NK-92 (cell line): ENCODE results near the gene HOPX.
"Not testable (repeated sequence)": the region's sequence is repeated elsewhere in the genome, so short reads cannot be mapped to it uniquely, and the experiment has no call there.

Experiments
- DNase-seq: peaks from one replicate; lab custom pipeline; 2025; ENCODE audit not compliant: unreplicated experiment; lab: John Stamatoyannopoulos, UW

HOPX gene

DNA sequence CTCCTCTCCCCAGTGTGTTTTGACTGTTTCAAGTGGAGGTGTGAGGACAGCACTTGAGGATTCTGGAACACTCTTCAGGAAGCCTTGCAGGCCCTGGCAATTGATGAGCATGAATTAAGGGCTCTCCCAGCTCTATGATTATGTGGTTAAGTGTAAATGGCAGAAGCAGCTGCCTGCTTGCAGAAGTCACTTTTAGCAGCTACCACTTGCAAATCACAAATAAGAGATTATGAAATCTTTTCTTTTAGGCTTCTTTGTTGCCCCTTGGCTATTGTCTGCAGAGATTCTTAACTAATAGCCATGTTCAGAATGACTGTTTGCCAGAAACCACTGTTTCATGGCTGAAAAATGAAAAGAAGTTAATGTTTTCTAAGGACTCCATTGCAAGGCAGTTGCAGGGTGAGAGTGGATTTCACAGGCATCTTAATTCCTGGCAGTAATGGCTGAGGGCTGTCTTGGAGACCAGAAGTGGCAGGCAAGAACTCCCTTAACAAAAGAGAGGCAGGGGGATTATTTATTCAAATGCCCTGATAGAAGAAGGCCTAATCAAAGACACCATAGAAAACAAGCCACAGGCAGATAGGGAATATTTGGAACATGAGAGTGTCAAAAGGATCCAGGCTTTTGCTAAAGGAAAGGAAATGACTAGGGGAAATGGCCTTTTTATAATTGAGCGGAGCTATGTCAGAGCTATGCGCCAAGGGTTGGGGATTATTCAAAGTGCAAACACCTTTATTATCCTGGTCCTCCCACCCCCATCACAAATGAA lies 8.3 kb upstream of the HOPX start:
- DNase-seq, result no peak

GRCh38 chr4:56688094-56688647 lies 7.1 kb upstream of the HOPX start:
- DNase-seq, result no peak

GRCh38 chr4:56686537-56687231 lies 5.6 kb upstream of the HOPX start:
- DNase-seq, result no peak

DNA sequence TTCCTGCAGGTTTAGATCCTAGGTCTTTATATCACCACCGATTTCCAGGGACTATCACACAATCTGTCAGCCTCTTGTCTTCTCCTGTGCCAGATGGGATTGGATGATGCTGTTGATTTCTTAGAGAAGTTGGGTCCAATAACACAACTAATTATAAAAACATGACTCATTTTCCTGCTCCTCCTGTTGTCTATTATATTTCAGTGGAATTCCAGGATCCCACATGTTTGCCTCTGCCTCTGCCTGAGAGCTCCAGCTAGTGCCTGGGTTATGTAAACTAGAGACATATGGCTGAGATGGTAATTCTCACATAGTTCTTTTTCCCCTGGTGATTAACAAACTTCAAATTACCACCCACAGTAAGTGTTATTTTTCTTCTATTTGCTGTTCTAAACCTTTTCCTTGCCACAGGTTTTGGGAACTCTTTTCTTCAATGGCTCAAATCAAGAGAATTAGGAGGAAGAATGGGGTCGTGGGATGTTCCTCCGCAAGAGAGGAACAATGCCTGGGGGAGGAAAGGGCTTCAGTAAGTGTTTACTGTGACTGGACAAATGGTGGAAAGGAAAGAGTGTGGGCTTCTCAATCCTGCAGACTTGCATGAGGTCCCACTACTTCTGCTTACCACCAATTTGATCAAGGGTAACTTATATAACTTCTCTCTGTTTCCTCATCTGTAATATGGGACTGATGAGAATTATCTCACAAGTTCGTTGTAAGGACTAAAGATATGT lies 3.4 kb upstream of the HOPX start:
- DNase-seq, result no peak

- no peak for DNase-seq
Measured at GRCh38 chr4:56683455-56683854, 2.4 kb upstream of the HOPX start.

DNA sequence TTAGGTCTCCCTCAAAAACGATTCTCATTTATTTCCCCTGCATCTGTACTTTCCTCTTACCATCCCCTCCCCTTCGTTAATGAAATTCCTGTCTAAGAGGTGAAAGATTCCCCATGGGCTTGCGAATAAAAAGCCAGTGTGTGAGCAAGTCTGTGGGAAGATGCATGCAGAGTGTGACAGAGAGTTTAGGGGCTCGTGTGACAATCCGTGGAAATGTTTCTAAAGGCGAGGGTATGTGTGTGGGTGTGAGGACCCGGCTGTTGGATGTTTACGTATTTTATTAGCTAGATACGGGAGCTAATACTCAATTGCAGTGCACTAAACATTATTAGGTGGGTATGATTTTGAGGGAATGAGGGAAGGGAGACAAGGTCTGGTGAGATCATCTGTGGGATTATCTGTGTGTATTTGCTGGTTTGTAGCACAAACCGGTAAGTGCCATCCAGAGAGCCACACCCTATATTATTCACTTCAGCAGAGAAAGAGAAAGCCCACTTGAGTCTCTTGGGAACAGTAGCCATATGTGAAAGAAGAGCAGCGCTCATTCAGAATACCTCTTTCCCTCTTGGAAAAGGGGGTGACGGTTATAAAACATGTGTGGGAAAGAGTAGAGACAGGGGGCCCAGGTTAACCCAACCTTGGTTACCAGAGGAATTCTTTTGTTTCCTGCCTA lies 893 bp upstream of the HOPX start:
- no peak for DNase-seq

- DNase-seq, result no peak
Measured at GRCh38 chr4:56680266-56680665, 830 bp downstream of the HOPX start.

GRCh38 chr4:56677711-56678110 lies 3.4 kb downstream of the HOPX start:
- no peak for DNase-seq

DNA sequence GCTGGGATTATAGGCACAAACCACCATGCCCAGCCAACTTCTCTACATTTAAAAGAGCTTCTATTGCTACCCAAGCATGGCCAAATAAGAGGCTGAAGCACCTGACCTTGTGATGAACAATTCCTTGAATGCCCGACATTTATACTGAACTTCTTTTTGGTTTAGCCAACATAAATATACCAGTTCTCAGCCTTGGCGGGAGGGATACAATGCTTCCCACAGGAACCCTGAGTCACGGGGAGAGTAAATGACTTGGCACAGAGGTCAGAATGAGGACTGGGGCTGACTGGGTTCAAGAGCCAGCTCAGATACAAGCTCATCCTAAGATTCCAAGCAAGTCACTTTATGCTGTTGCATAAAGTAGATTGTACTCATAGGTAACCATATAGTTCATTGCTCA lies 6.1 kb downstream of the HOPX start:
- DNase-seq, result no peak

DNA sequence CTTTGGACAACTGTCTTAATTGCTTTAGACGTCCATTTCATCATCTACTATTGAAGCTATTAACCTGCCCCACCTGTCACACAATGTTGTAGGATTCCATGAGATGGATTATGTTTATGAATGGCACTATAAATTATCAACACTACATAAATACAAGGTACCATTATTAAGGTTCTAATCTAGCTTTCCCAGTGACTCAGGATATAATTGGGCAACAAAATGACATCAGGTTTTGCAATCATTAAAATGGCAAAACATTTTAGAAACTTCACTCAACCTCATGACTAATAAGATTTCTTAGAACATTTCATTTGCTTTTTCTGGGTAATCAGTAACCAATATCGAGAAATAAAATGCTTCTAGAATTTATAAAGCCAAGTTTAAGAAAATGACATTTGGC lies 9.2 kb downstream of the HOPX start:
- DNase-seq, result no peak

- no peak for DNase-seq
Measured at GRCh38 chr4:56671373-56671772, 9.7 kb downstream of the HOPX start.

DNA sequence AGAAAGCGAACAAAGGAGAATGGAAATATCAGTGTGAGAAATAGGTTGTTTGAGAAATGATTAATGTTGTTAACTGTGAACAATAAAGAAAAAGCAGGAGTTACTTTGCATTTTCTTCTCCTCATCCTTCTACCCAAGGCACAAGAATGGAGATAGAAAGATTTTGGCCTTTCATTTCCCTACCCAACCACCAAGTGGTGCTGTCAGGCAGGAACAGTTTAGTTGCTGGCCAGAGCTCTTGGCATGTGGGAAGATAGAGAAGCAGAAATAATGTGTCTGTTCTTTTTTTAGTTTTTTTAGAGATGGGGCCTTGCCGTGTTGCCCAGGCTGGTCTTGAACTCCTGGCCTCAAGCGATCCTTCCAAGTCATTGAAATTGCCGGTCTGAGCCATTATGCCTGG lies 12.8 kb downstream of the HOPX start:
- no peak for DNase-seq

DNA sequence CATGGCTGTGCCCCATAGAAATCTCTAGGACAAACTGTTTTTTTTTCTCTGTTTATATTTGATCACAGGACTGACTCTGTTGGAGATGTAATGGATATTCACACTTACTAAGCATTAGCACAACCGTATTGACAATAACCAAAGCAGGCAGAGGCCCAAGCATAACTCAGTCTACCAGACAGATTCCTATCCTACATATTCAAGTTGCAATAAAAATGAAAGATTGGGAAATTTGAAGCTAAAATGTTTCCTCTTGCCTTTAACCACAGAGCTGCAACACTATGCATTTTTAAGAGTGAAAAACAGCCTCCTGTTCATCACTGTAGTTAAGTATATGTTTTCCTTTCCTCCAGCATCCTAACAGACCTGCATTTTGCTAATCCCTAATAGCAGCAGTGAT lies 13.7 kb downstream of the HOPX start:
- DNase-seq, result not testable (repeated sequence)

DNA sequence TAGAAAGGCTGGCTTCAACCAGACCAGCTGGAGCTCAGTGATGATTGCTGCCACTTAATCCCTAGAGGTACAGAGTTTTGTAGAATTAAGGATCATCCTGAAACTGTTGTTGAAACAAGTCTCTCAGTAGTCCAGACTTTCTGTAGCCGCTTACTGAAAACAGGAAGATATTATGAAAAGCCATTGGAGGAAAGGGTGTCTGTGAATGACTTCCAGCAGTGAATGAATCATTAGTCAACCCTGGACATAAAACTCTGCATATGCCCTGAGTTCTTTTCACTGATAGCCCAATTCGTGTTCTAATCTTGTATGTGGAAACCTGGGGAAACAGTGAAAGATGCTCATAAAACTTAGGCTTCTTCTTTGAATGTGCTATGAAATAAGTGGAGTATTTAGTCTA lies 14.8 kb downstream of the HOPX start:
- DNase-seq, result no peak

DNA sequence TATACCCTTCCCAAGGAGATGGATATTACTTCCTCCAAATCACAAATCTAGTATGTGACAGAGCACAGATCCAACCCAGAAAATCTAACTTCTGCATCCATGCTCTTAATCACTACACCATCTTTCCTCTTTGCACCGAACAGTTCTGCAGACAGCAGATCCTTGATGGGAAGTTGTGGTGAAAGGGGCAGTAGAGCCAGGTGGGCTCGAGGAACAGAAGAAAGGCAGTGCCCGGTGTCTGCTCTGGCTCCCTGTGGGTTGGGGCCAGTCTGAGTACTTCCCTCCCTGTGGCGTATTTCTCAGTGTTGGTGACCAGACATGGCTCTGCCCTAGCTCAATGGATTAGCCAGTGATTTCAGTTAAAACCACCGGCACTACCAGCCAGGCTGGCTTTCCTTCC lies 15.3 kb downstream of the HOPX start:
- DNase-seq, result no peak

DNA sequence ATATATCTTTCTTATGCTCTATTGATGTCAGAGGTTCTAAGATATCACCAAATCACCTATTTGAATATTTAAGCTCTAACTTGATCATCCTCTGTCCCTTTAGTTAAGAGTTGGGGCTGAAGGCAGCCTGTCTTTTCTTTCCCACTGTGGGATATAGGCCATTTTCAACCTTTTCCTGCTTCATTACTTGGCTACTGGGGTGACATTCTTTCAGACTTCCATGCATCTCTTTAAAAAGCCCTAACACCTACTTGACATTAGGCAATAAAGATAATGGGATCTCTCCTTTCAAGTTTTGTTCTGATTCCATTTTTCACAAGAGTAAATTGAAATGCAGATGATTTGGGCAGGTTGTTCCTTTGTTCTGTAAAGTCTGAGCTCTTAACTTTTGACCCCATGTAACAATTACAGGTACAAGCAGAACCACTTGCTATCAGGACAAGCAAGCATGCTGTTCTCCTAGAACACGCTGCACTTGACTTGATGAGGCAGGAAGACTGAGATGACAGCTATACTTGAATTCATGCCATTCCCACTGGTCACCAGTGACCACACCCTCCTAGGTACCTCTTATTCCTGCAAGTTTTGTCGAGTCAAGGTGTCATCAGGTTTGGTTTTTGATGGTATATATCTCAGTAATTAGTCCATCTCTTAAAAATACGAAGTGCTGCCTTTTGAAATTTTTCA lies 18.2 kb downstream of the HOPX start:
- DNase-seq, result no peak

GRCh38 chr4:56659946-56660345 lies 21.1 kb downstream of the HOPX start:
- no peak for DNase-seq

DNA sequence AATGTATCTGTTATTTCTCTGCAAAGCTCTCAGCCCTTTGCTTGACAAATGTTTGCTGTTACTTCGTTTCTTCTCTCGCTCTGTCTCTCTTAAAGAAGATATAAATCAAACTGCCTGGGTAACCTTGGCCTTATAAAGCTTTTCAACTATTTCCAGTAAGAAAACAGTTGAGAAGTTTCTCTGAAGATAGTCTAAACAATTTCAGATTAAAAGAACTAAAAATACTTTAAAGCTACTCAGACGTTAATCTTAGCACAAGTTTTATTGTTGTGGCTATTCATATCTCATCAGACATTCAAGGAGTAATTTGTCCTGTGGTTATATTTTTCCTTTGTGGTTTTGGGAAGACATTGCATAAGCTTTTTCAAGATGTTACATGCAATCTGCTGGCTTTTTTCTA lies 22.6 kb downstream of the HOPX start:
- DNase-seq, result no peak

GRCh38 chr4:56657818-56658217 lies 23.3 kb downstream of the HOPX start:
- no peak for DNase-seq

- no peak for DNase-seq
Measured at GRCh38 chr4:56657128-56657527, 24.0 kb downstream of the HOPX start.

DNA sequence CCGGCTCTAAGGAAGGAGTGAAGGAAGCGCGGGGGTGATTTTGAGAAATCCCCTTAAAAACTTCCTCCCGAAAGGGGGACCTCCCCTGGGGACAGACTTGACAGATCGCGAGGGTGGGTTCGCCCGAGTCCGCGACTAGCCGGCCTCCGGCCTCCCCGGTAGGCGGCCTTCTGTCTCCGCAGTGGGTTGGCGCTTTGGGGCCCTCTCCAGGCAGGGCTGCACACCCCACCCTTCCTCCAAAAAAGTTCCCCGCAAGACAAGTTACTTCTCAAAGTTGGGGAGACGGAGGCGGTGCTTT lies 24.8 kb downstream of the HOPX start:
- DNase-seq, result no peak
